ENCODE results near the gene C14orf39.

- TF ChIP-seq CTCF (IDR thresholded peaks at IDR 0.05; ENCODE audit: poor library complexity) = no peak
- no peak for TF ChIP-seq EZH2phosphoT487 (IDR thresholded peaks at IDR 0.05; ENCODE audit: low read depth, severe bottlenecking, unreplicated experiment)
These were observed 16.7 kb upstream of the C14orf39 start for GRCh38 chr14:60502541-60502940.
